Mesendoderm (in vitro differentiated cells): ENCODE data around the gene RASSF6. TPM values are rescaled to one million over a fixed set of nuclear protein-coding genes. Genes with fewer than 3 reads are reported as not detected.

Source experiments
- small RNA-seq: library from polyadenylated mRNA; stranded (forward); fragments of <200 nt; extraction: miRNeasy Mini kit (QIAGEN cat#:217004); gene quantifications from one replicate; pipeline ENCODE3, GENCODE V24; 2013; ENCODE audit not compliant: insufficient read depth

Gene RASSF6

Small RNA genes within 50 kb of the gene (small RNA-seq; reads per million reads assigned to genes)
- gene AC074250.1, result not detected
